ENCODE data around the gene RAB33B.
A peak's percentile ranks its signal among the peaks of the same experiment; 100 is the strongest.
"Not testable (repeated sequence)": the region's sequence is repeated elsewhere in the genome, so short reads cannot be mapped to it uniquely, and the experiment has no call there.

RAB33B gene

GRCh38 chr4:139453371-139454110, 380 bp upstream of the RAB33B start:
- no peak for TF ChIP-seq CTCF (IDR thresholded peaks at IDR 0.05; ENCODE audit: low read depth, low read length)

GRCh38 chr4:139455126-139455538, 1.2 kb downstream of the RAB33B start:
- DNase-seq (ENCODE audit: extremely low read depth, low read depth), result no peak
- no peak for TF ChIP-seq CTCF (IDR thresholded peaks at IDR 0.05; ENCODE audit: low read depth, low read length)

More at GRCh38 chr4:139453371-139454110, 380 bp upstream of the RAB33B start:
- peak; percentile 93 for DNase-seq (ENCODE audit: extremely low read depth, low read depth)

- DNase-seq (ENCODE audit: extremely low read depth, low read depth), result no peak
- TF ChIP-seq CTCF (IDR thresholded peaks at IDR 0.05; ENCODE audit: low read depth, low read length), result no peak
Measured at GRCh38 chr4:139457318-139457717, 3.4 kb downstream of the RAB33B start.

- no peak for DNase-seq (ENCODE audit: extremely low read depth, low read depth)
- TF ChIP-seq CTCF (IDR thresholded peaks at IDR 0.05; ENCODE audit: low read depth, low read length), result no peak
Measured at GRCh38 chr4:139458543-139458942, 4.6 kb downstream of the RAB33B start.

GRCh38 chr4:139458999-139459398, 5.1 kb downstream of the RAB33B start:
- TF ChIP-seq CTCF (IDR thresholded peaks at IDR 0.05; ENCODE audit: low read depth, low read length), result no peak
- DNase-seq (ENCODE audit: extremely low read depth, low read depth), result no peak

GRCh38 chr4:139460565-139460964, 6.6 kb downstream of the RAB33B start:
- TF ChIP-seq CTCF (IDR thresholded peaks at IDR 0.05; ENCODE audit: low read depth, low read length), result no peak

GRCh38 chr4:139461022-139461628, 7.2 kb downstream of the RAB33B start:
- no peak for DNase-seq (ENCODE audit: extremely low read depth, low read depth)
- TF ChIP-seq CTCF (IDR thresholded peaks at IDR 0.05; ENCODE audit: low read depth, low read length), result no peak

More at GRCh38 chr4:139460565-139460964, 6.6 kb downstream of the RAB33B start:
- no peak for DNase-seq (ENCODE audit: extremely low read depth, low read depth)

- DNase-seq (ENCODE audit: extremely low read depth, low read depth), result not testable (repeated sequence)
Measured at GRCh38 chr4:139464512-139464911, 10.6 kb downstream of the RAB33B start.

Measured in AG09319 (cell line).